Spinal cord (tissue), 10 donors: ENCODE measurements around the gene GLT1D1. TPM values are rescaled to one million over a fixed set of nuclear protein-coding genes. Genes with fewer than 3 reads are reported as not detected.

Experiments used
- DNase-seq, 6 donors: peaks; one replicate each; pipeline versions ENCODE4 v3.0.0 to v3.0.0-alpha.2; 2013 to 2015; ENCODE audit warnings: low spot score in 6 of 6, low read depth in 4 of 6
- H3K27ac ChIP-seq: one replicate; pipeline ENCODE4 v1.5.1; 2013; ENCODE audit warnings: low read depth, low read length, control low read depth
- H3K27me3 ChIP-seq: one replicate; pipeline ENCODE4 v1.6.1; 2013; ENCODE audit warnings: low read length; ENCODE audit not compliant: control insufficient read depth, insufficient read depth
- H3K36me3 ChIP-seq: one replicate; pipeline ENCODE4 v1.6.1; 2013; ENCODE audit warnings: low read length; ENCODE audit not compliant: control insufficient read depth, insufficient read depth
- H3K4me1 ChIP-seq: one replicate; pipeline ENCODE4 v1.6.1; 2013; ENCODE audit warnings: low read length; ENCODE audit not compliant: control insufficient read depth, insufficient read depth
- H3K4me3 ChIP-seq: one replicate; pipeline ENCODE4 v1.5.1; 2013; ENCODE audit warnings: low read depth, low read length, control low read depth
- H3K9me3 ChIP-seq: one replicate; pipeline ENCODE4 v1.6.1; 2013; ENCODE audit warnings: low read length; ENCODE audit not compliant: control insufficient read depth, insufficient read depth
- WGBS: methylation state at CpG from one replicate; pipeline ENCODE4 v1.1.5; 2013; ENCODE audit warnings: missing lambda C conversion rate; ENCODE audit not compliant: insufficient coverage; 5-methylcytosine and 5-hydroxymethylcytosine counted together
- polyA plus RNA-seq, 2 donors: library from polyadenylated mRNA; unstranded; fragments of 120-200 nt; gene quantifications; one replicate each; pipeline ENCODE4 v1.2.1, GENCODE V29; 2013; ENCODE audit not compliant: insufficient read length in 2 of 2
- total RNA-seq, 2 donors: library from RNA; depleted of rRNA in 1 of 2; stranded (reverse); fragments of 120-200 nt in 1 of 2; fragments of >200 nt in 1 of 2; gene quantifications; one replicate each; pipeline versions ENCODE4 v1.2.3 to v1.2.4, GENCODE V29; 2013 to 2014
- donor health status: healthy.

The GLT1D1 gene
- total and polyA plus RNA-seq, 4 donors = 6.2 to 25.4 (median 21.9) TPM

DNA sequence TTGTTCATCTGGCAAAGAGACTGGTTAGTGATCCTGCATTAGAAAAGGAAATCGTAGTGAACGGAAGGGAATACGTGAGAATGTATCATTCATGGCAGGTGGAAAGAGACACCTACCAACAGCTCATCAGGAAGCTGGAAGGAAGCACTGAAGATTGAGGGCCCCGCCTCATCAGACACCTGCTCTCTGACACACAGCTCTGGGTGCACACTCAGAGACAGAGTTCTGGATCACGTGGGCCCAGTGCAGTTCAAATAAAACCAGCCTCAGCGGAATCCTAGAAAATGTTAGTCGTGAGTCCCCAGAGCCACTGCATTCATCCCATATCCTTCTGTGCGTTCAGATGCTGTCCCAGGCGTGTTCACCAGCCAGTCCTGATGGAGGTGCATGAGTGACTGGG, 129.7 kb downstream of the GLT1D1 start:
- H3K9me3 ChIP-seq = no peaks in the 10 kb centered on the region
- no peaks in the 10 kb centered on the region for H3K4me1 ChIP-seq
- WGBS = 89% methylated on average over 4 of the region's 9 CpGs
- peaks cover 11% of the 10 kb centered on the region for H3K36me3 ChIP-seq
- H3K27ac ChIP-seq = no peak overlapping the region
- no peaks in the 10 kb centered on the region for H3K27me3 ChIP-seq
- DNase-seq = peak in 1 of 6 donors; percentile 7
- no peak overlapping the region for H3K4me3 ChIP-seq

DNA sequence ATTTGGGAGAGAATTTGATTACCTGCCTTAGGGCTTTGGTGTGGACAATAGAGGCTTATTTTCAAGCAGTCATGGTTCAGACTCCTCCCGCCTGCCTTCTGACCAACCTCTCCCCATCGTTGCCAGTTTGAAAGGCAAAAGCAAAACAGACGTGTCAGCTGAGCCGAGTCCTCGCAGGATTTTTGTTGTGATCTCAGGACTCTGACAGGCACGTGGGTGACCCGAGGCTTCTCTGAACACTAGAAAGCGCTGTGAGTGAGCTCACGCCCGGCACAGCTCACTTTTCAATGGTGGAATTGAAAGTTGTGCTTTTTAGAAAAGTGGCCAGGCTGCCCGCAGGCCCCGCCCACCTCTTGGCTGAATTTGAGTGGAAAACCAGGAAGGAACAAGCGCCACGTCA, 130.1 kb downstream of the GLT1D1 start:
- H3K27me3 ChIP-seq = no peaks in the 10 kb centered on the region
- DNase-seq = no peak
- WGBS = 79% methylated on average over 12 of the region's 14 CpGs
- H3K27ac ChIP-seq = no peak overlapping the region
- H3K36me3 ChIP-seq = peaks cover 8% of the 10 kb centered on the region
- no peak overlapping the region for H3K4me3 ChIP-seq
- no peaks in the 10 kb centered on the region for H3K4me1 ChIP-seq
- H3K9me3 ChIP-seq = no peaks in the 10 kb centered on the region

DNA sequence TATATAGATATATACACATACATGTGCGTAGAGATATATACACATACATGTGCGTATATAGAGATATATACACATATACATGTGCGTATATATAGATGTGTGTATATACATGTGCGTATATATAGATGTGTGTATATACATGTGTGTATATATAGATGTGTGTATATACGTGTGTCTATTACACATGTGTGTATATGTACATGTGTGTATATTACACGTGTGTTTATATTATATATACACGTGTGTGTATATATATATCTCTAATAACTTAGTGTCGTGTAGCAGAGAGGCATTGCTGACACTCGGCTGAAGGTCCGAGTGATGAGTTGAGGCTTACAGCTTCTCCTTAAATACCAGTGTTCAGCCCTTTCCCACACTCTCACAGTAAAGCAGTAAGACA, 133.7 kb downstream of the GLT1D1 start:
- no peak for DNase-seq
- Histone ChIP-seq H3K36me3 (peaks cover 8% of the 10 kb centered on the region), H3K27ac (no peak overlapping the region), H3K4me3 (no peak overlapping the region), H3K9me3 (no peaks in the 10 kb centered on the region), H3K27me3 (no peaks in the 10 kb centered on the region), H3K4me1 (no peaks in the 10 kb centered on the region)
- 61% methylated on average over 2 of the region's 10 CpGs for WGBS

DNA sequence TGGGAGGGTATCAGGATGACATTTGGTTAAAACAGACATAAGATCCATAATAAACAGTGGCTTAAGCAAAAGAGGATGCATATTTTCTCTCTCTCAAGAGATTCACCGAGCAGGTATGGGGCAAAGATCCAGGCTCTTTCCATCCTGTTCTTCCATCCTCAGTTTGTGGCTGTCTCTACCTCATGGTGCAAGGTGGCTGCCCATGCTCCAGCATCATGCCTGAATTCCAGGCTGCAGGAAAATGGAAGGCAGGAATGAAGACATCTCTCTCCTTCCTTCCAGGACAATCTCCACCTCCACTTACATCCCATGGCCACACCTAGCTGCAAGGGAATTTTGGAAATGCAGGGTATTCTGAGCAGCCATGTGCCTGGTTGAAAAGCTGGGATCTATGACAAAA, 136.0 kb downstream of the GLT1D1 start:
- DNase-seq = no peak
- 100% methylated on average over 1 of the region's 1 CpG for WGBS
- H3K27me3 ChIP-seq = no peaks in the 10 kb centered on the region
- no peaks in the 10 kb centered on the region for H3K9me3 ChIP-seq
- no peak overlapping the region for H3K4me3 ChIP-seq
- H3K27ac ChIP-seq = no peak overlapping the region
- no peaks in the 10 kb centered on the region for H3K4me1 ChIP-seq
- no peaks in the 10 kb centered on the region for H3K36me3 ChIP-seq

DNA sequence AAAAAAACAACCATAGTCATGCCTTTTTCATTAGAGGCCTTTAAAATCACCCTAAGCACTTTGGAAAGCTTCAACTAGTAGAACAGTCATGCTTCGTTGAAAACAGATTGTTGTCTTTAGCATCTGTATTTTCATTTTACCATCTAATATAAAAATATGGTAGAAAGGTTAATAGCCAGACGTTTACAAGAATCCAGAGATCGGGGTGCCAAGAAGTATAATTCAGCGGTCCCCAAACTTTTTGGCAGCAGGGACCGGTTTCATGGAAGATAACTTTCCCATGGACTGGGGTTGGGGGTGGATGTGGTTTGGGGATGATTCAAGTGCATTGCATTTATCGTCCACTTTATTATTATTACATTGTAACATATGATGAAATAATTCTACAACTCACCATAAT, 138.4 kb downstream of the GLT1D1 start:
- H3K27ac ChIP-seq = no peak overlapping the region
- WGBS = no CpG with 5 or more reads among the region's 6 CpGs
- no peak overlapping the region for H3K4me3 ChIP-seq
- H3K27me3 ChIP-seq = no peaks in the 10 kb centered on the region
- no peaks in the 10 kb centered on the region for H3K9me3 ChIP-seq
- DNase-seq = no peak
- H3K36me3 ChIP-seq = no peaks in the 10 kb centered on the region
- no peaks in the 10 kb centered on the region for H3K4me1 ChIP-seq

DNA sequence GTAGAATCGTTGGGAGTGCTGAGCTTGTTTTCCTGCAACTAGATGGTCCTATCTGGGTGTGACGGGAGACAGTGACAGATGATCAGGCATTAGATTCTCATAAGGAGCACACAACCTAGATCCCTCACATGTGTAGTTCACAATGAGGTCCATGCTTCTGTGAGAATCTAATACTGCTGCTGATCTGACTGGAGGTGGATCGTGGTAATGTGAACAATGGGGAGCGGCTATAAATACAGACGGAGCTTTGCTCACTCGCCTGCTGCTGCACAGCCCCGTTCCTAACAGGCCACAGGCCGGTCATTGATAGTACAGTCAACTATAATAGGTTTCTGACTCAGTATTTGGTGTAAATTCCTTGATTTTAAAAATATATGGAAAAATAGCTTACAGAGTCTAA, 138.8 kb downstream of the GLT1D1 start:
- Histone ChIP-seq H3K27me3 (no peaks in the 10 kb centered on the region), H3K4me1 (no peaks in the 10 kb centered on the region), H3K9me3 (no peaks in the 10 kb centered on the region), H3K4me3 (no peak overlapping the region), H3K27ac (no peak overlapping the region), H3K36me3 (no peaks in the 10 kb centered on the region)
- WGBS = 73% methylated on average over 2 of the region's 8 CpGs
- DNase-seq = no peak

DNA sequence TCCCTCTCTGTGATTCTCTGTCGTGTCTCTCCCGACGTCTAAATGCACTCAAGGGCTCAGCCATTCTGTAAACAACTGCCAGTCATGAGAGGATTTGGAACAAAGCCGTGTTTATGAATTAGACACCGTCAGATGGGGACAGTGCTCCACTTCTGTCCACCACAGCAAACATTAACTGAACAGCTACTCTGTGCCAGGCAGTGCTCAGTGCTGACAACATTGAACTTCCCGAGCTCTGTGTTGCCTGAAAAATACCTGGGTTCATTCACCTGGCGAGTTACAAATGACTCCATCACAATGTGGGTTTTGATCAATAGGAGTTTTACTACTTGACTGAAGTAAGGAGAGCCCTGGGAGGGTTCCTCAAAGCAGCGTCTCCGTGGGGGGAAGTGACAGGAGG, 139.3 kb downstream of the GLT1D1 start:
- 58% methylated on average over 8 of the region's 9 CpGs for WGBS
- no peak overlapping the region for H3K27ac ChIP-seq
- H3K36me3 ChIP-seq = no peaks in the 10 kb centered on the region
- H3K27me3 ChIP-seq = no peaks in the 10 kb centered on the region
- H3K9me3 ChIP-seq = no peaks in the 10 kb centered on the region
- no peak overlapping the region for H3K4me3 ChIP-seq
- DNase-seq = no peak
- no peaks in the 10 kb centered on the region for H3K4me1 ChIP-seq

DNA sequence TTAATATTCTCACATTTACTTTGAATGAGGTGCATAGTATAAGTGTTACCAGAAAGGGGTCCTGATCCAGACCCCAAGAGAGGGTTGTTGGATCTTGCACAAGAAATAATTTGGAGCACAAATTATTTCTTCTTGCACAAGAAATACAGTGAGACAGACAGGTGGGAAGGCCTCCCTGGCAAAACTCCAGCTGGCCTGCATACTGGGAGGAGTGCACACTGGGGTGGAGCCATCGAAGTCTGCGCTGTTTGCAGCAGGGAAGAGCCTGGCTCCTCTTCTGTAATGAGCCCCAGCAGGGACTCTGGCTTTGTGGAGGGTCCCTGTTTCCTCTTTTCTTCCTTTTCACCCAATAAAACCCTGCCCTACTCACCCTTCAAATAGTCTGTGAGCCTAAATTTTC, 141.6 kb downstream of the GLT1D1 start:
- WGBS = 20% methylated on average over 2 of the region's 2 CpGs
- no peaks in the 10 kb centered on the region for H3K4me1 ChIP-seq
- H3K27ac ChIP-seq = no peak overlapping the region
- no peaks in the 10 kb centered on the region for H3K27me3 ChIP-seq
- H3K9me3 ChIP-seq = no peaks in the 10 kb centered on the region
- H3K36me3 ChIP-seq = no peaks in the 10 kb centered on the region
- peak in 2 of 6 donors; percentile 42 to 64 for DNase-seq
- H3K4me3 ChIP-seq = no peak overlapping the region

DNA sequence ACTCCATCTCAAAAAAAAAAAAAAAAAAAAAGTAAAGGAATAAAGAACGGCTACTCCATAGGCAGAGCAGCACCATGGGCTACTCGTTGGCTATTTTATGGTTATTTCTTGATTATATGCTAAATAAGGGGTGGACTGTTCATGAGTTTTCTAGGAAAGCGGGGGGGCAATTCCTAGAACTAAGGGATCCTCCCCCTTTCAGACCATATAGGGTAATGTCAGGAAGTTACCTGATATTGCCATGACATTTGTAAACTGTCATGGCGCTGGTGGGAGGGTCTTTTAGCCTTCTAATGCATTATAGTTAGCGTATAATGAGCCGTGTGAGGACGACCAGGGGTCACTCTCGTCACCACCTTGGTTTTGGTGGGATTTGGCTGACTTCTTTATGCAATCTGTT, 142.3 kb downstream of the GLT1D1 start:
- no CpG with 5 or more reads among the region's 8 CpGs for WGBS
- H3K27me3 ChIP-seq = no peaks in the 10 kb centered on the region
- no peaks in the 10 kb centered on the region for H3K4me1 ChIP-seq
- no peaks in the 10 kb centered on the region for H3K9me3 ChIP-seq
- H3K27ac ChIP-seq = no peak overlapping the region
- no peak overlapping the region for H3K4me3 ChIP-seq
- H3K36me3 ChIP-seq = no peaks in the 10 kb centered on the region
- DNase-seq = no peak

DNA sequence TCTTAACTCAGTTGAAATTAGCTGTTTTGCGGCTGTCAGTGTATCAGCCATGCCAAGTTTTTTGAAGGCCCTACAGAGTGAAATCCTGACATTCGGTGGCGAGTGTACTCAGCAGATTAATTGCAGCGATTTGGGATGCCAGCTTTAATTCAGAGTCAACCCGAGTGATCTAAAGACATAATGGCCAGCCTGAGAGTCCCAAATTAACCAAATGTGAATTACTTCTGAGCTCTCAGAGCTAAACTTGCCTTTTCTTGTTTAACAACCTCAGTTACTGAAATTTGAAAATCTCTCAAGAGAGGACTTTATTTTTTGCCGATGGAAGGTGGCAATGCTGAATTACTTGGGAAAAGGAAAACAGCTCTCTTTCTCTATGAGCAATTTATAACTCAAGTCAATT, 148.5 kb downstream of the GLT1D1 start:
- peaks cover 3% of the 10 kb centered on the region for H3K4me1 ChIP-seq
- H3K4me3 ChIP-seq = no peak overlapping the region
- H3K36me3 ChIP-seq = no peaks in the 10 kb centered on the region
- DNase-seq = peak in 4 of 6 donors; percentile 6 to 85 (median 6)
- H3K9me3 ChIP-seq = no peaks in the 10 kb centered on the region
- no peak overlapping the region for H3K27ac ChIP-seq
- no peaks in the 10 kb centered on the region for H3K27me3 ChIP-seq
- WGBS = 30% methylated on average over 5 of the region's 6 CpGs
